NOMO-1 treated with DMSO at 0.1 percent for 48 hours (cell line): ENCODE results near the gene PHKB.
A peak's percentile ranks its signal among the peaks of the same experiment; 100 is the strongest.

Experiments used
- DNase-seq: peaks from one replicate; lab custom pipeline; 2025; ENCODE audit not compliant: unreplicated experiment; lab: John Stamatoyannopoulos, UW

PHKB gene

DNA sequence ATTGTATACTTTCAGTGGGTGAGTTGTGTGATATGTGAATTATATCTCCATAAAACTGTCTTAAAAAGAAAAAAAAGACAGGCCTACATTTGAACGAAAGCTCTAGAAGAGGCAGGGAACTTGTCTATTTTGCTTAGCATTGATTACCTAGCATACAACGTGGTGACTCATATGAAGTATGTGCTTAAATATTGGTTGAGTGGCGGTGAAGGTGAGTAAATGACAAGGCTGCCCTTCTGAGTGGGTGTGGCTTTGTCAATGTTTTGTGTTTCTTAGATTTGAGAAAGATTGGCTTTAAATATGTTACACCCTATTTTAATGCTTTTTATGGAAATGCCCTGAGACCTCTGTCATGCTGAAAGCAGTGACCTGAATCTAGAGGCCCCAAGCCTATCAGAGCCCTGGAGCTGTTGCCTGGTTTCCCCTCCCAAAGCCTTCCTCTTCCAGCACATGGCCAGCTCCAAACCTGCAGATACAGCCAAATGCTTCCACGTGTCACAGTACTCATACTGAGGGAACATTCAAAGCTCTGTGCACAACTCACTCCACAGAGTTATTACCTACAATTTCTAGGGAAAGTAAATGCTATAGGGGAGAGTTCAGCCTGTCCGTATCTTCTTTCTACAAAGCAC, 260.0 kb downstream of the PHKB start:
- no peak for DNase-seq

- no peak for DNase-seq
These were observed 260.9 kb downstream of the PHKB start for GRCh38 chr16:47722046-47722445.

DNA sequence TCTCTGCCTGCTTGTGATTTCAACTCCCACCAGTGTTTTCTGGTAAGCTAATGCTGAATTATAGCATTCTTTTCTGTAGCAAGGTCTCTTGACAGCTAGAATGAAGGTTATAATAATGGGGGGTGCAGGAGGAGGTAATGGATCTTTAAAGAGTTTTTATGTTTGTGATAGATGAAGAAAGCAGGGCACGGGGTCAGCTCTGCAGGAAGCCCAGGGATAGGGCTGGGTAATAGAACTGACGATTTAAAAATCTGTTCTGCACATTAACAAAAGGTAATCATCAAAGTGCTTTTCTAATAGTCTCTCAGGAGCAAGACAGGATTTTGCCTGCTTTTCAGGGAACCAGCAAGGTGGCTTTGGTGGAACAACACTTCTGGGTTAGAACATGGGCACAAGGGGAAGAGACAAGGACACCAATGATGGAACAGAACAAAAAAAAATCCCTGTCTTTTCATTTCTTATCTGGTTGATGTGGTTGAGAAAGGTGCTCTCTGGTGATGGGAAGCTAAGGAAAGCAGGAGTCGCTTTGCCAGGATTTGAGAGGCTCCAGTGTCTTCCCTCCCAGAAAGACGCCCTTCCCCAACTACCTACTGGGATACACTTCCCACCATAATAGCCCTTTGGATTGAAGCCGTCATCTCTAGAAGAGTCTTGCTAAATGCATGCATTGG, 263.1 kb downstream of the PHKB start:
- DNase-seq = no peak

GRCh38 chr16:47725188-47725695, 264.1 kb downstream of the PHKB start:
- DNase-seq = no peak

GRCh38 chr16:47726031-47726675, 265.0 kb downstream of the PHKB start:
- no peak for DNase-seq

- DNase-seq = no peak
These were observed 266.0 kb downstream of the PHKB start for GRCh38 chr16:47727131-47727530.

- DNase-seq = peak; percentile 14
These were observed 267.1 kb downstream of the PHKB start for GRCh38 chr16:47728205-47728604.

DNA sequence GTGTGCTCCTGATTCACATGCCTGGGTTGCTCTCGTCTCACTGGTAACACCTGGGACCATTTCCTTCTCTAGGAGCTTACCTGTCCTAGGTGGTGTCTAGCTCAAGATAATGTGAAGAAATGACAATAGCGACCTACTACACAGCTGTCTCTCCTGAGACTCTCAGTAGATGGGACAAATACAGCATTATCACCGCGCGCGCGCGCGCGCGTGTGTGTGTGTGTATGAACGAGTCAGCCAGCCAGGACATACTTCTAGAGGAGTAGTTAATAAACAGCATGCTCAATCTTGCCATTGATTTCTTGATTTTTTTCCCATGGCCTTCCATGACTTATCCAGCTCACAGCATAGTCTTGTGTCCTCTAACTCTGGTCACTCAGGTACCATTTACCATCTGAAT, 268.6 kb downstream of the PHKB start:
- DNase-seq = no peak

DNA sequence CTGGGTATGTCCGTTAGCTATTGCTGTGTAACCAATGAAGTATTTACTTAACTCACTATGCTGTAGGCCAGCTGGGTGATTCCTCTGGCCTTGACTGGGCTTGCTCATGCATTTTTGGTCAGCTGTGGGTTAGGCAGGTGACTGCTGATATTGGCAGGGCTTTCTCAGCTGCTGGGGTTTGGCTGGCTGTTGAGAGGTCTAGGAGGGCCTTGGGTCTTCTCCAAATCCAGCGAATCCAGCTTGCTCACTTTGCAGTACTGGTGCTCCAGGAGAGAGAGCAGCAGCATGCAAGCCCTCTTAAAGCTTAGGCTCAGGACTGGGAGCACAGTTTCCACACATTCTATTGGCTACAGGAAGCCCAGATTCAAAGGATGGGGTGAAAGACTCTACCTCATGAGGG, 270.1 kb downstream of the PHKB start:
- no peak for DNase-seq

DNA sequence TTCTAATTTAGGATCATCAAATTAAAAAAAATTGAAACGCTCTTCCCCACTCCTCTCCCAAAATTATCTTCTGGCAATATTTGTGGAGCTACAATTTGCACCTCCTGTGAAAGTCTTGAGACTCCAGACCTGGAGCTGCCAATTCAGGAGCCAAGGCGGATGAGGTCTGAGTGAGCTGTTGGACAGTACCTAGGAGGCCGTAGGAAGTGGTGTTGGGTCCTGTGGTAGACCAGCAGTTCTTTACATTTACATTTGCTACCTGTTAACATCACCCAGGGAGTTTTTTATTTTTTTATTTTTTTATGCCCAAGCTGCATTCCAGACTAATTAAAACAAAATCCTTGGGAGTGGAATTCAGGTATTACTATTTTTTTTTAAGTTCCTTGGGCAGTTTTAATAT, 271.0 kb downstream of the PHKB start:
- DNase-seq = no peak

- DNase-seq = peak; percentile 72
These were observed 271.5 kb downstream of the PHKB start for GRCh38 chr16:47732523-47733111.

DNA sequence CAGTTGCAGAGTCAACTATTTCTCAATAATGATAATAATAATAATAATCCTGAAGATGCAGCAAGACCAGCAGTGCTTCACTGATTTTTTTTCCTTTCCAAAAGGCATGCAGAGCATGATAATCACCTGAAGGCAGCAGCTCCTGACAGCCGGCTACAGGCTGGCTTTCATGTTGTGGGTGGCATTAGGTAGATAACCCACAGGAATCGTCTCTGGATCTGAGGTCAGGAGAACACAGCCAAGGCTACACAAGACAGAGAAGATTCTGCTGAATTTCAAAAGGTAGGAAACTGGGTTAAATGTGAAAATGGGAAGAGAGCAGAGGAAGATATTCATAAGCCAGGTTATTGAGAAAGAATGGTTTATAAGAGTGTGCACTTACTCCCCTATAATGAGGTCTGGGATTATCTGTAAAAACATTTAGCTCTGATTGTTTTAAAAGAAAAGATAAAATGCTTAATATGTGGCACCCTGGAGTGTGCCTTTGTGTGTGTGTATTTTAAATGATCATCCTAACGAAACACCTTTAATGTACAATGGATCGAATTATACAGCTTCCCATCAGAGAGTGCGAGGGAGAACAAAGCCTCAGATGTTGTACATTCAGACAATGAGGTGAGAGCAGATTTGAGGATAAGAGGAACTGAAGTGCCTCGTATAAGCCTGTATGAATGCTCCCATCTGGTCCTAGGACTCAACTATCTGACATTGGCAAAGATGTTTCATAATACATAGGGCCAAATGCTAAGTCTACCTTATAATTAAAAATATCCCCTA, 273.1 kb downstream of the PHKB start:
- DNase-seq = no peak

DNA sequence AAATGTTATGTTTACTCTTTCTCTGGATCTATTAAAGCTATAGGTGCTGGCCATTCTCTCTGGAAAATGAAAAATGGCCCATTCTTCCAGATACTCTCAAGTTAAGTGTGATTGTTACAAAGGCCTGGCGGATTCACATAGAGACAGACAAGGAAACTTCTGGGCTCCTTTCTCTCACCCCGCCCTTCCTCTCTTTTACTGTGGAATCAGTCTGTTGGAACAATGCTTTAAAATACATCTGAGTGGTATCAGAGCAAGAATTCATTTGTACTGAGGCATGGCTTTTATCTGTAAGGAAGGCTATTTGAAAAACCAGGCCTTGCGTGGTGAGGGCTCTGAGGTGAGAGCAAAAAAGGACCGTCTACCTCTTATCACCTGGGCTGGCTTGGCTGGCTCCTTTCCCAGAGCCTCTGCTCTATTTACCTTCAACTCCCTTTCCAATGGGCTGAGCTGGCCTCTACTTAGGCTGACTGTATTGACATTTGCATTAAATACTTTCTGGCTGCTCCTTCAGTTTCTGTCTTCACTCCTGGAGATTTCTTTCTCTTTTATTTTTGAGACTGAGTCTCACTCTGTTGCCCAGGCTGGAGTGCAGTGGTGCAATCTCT, 274.0 kb downstream of the PHKB start:
- no peak for DNase-seq

DNA sequence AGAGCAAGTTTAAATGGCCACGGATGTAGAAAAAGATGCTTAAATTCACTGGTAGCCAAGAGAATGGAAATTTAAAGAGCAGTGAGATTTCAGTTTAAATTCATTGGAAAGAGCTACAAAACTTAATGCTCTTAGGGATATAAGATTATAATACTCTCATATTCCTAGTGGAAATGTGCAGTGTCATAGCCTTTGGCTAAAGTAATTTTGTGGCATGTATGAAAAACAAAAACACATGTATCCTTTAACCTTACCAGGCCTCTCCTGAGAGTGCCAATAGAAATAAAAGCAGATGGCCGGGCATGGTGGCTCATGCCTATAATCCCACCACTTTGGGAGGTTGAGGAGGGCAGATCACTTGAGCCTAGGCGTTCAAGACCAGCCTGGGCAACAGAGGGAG, 289.2 kb downstream of the PHKB start:
- DNase-seq = no peak
